Hypothalamus (tissue), 51 donors: ENCODE data around the gene SLC22A12.
"Not testable (repeated sequence)": the region's sequence is repeated elsewhere in the genome, so short reads cannot be mapped to it uniquely, and the experiment has no call there.

Experiments
- DNase-seq, 51 donors: peaks; one replicate each; lab custom pipeline; 2025; lab: John Stamatoyannopoulos, UW

Gene SLC22A12

GRCh38 chr11:64583296-64584262, 7.4 kb upstream of the SLC22A12 start:
- DNase-seq = no peak

- DNase-seq = no peak
These were observed 5.9 kb upstream of the SLC22A12 start for GRCh38 chr11:64585150-64585549.

GRCh38 chr11:64586366-64586765, 4.7 kb upstream of the SLC22A12 start:
- DNase-seq = no peak

GRCh38 chr11:64588701-64589100, 2.3 kb upstream of the SLC22A12 start:
- no peak for DNase-seq

GRCh38 chr11:64591257-64592233, 525 bp downstream of the SLC22A12 start:
- no peak for DNase-seq

- DNase-seq = no peak
These were observed 1.2 kb downstream of the SLC22A12 start for GRCh38 chr11:64592234-64592615.

- DNase-seq = no peak
These were observed 1.6 kb downstream of the SLC22A12 start for GRCh38 chr11:64592656-64593055.

- no peak for DNase-seq
These were observed 2.4 kb downstream of the SLC22A12 start for GRCh38 chr11:64593156-64594105.

GRCh38 chr11:64594159-64594939, 3.3 kb downstream of the SLC22A12 start:
- no peak for DNase-seq

- DNase-seq = not testable (repeated sequence)
These were observed 4.9 kb downstream of the SLC22A12 start for GRCh38 chr11:64595922-64596321.

GRCh38 chr11:64597671-64598101, 6.7 kb downstream of the SLC22A12 start:
- DNase-seq = no peak

GRCh38 chr11:64598106-64598796, 7.2 kb downstream of the SLC22A12 start:
- no peak for DNase-seq

GRCh38 chr11:64598797-64599697, 8.0 kb downstream of the SLC22A12 start:
- no peak for DNase-seq

- no peak for DNase-seq
These were observed 8.7 kb downstream of the SLC22A12 start for GRCh38 chr11:64599698-64600211.

- DNase-seq = no peak
These were observed 9.4 kb downstream of the SLC22A12 start for GRCh38 chr11:64600281-64600992.

- DNase-seq = no peak
These were observed 10.8 kb downstream of the SLC22A12 start for GRCh38 chr11:64601605-64602465.
